Middle frontal gyrus (tissue), 1 donor: Measurements from ENCODE around the gene IL18RAP.

Experiments used
- DNase-seq: peaks from one replicate; pipeline ENCODE4 v3.0.0-alpha.2; 2015; ENCODE audit warnings: low spot score; ENCODE audit errors: extremely low spot score

Gene IL18RAP

DNA sequence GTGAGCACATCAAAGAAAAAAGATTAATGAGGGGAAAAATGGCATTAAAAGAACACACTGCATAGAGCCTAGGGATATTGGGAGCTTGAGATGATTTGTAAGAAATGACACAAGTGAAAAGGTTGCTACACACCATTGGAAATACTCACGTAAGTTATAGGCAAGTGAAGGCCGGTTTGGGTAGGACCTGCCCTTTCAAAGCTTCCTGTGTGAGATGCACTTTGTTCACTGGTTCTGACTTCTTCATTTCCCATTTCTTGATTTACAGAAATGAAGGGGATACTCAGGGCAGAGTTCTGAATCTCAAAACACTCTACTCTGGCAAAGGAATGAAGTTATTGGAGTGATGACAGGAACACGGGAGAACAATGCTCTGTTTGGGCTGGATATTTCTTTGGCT lies at the start of gene IL18RAP:
IL18RAP (plus strand) TSS at position 251 of the 400 bp plus-strand sequence; CDS start at position 369, 118 bp downstream.
- no peak for DNase-seq

DNA sequence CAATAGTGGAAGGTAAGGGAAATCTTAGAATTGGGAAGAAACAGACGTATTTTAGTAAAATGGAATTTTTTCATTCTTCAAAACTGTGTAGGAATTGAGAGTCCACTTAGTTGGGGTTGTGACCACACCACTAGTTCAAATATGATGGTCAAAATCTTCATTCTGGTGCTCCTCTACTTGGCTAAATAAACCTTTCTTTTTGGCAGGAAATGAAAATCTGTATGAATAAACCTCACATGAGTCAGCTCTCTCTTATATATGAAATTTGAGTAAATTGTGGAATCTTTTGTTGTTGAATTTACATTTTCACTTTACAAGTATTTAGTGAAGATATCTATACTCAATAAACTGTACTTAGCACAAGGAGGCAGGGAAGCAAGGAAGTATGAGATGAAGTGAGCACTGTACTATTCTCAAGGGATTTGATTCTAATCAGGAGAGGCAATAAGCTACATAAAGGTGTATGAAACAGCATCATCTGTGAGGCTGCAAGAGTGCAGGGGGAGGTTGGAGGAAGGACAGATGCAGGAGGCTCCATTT lies 46.8 kb upstream of the IL18RAP start:
- no peak for DNase-seq

DNA sequence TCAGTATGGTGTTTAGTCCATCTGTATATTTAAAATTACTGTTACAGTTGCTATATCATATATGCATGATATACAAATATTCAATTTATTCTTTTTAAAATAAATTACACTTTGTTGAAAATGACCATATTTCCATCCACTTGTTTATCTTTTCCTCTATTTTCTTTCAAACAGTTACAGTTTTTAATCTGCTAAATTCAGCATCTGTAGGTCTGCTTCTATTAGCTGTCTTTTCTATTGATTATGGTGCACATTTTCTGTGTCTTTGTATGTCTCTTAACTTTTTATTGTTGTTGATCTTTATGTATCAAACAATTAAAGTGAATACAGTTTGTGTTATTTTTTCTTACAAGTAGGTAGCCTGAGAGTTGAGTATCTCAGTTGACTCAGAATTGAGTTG lies 39.2 kb upstream of the IL18RAP start:
- no peak for DNase-seq

DNA sequence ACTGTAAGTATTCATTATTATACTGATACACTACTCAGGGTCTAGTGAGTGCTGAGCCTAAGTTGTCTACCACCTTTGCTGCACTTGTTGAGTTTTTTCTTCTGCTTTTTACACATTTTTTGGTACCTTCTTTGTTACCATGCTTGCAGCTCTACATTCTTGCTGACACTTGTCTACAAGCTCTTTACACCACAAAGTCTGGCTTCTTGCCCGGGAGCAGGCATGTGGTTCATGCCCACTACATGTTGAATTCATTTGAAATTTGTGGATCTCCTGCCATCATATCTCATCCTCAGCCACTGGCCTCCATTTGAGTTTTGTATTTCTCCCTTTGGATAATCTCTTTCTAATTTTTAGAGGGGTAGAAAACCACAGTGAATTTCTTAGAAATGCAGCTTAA lies 37.4 kb upstream of the IL18RAP start:
- DNase-seq: no peak

DNA sequence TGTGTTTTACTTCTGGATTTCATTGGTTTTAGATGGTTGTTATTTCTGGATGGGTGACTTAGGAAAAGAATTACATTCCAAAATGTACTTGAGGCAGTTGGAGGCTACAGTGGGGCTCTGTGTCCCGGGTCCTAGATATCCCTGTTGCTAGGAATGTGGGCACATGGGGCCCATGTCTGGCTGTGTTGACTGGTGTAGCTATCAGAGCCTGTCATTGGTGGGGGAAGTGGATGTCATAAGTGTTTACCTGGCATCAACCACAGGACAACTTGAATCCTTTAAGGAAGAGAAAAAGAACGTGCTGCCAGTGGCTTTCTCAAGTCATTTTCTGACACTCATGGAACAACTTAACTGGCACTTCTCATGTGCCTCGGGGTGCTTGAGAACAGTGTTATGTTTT lies 37.0 kb upstream of the IL18RAP start:
- DNase-seq: no peak

- DNase-seq: no peak
Observed at GRCh38 chr2:102386867-102387541, 36.0 kb upstream of the IL18RAP start.

DNA sequence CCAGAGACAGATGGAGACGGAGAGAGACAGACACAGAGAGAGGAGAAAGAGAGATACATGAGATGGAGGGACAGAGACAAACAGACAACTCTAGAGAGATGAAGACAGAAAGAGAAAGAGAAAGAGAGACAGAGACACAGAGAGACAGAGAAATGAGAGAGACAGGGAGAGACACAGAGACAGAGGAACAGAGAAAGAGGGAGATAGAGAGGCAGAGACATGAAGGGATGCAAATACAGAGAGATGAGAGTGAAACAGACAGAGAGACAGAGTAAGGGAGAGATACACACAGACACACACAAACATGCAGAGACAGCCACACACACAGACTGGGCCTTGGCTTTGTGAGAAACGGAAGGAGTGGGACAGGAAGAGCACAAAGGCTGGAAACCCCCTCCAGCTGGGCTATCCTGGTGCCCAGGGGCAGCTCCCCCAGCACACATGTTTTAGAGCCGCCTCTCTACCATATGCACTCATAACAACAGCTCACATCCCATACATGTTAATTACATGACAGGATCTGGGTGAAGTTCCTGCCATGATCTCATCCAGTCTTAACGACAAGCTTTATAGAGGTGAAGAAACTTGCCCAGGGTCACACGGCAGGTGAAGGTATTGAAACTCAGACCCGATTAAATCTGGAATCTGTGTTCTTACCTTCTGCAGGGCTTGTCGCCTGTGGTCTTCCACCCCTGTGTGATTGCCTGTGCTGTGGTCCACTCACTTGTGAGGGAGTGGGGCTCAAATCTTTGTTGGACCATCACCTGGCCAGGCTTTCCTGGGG lies 35.0 kb upstream of the IL18RAP start:
- no peak for DNase-seq

GRCh38 chr2:102391565-102391964 lies 31.4 kb upstream of the IL18RAP start:
- no peak for DNase-seq

- DNase-seq: no peak
Observed at GRCh38 chr2:102392096-102392495, 30.9 kb upstream of the IL18RAP start.

GRCh38 chr2:102392942-102393341 lies 30.0 kb upstream of the IL18RAP start:
- DNase-seq: no peak

- DNase-seq: no peak
Observed at GRCh38 chr2:102396012-102396411, 26.9 kb upstream of the IL18RAP start.

DNA sequence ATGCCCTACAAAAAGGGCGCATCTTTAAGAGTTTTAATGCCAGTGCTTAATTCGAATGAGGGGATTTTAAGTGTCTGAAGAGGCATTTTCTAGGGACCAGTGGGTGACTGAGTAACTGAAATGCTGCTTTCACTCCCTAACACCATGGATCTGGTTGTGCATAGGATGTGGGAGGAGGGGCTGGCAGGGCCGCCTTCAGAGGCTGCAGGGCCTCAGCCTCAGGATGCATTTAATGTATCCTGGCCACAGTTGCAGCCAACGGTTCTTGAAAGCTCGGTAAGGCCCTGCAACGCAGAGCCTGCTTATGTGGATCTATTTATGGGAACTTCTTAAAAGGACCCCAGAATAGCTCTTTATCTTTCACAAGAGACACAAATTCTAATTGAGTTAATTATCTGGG lies 25.8 kb upstream of the IL18RAP start:
- DNase-seq: no peak

DNA sequence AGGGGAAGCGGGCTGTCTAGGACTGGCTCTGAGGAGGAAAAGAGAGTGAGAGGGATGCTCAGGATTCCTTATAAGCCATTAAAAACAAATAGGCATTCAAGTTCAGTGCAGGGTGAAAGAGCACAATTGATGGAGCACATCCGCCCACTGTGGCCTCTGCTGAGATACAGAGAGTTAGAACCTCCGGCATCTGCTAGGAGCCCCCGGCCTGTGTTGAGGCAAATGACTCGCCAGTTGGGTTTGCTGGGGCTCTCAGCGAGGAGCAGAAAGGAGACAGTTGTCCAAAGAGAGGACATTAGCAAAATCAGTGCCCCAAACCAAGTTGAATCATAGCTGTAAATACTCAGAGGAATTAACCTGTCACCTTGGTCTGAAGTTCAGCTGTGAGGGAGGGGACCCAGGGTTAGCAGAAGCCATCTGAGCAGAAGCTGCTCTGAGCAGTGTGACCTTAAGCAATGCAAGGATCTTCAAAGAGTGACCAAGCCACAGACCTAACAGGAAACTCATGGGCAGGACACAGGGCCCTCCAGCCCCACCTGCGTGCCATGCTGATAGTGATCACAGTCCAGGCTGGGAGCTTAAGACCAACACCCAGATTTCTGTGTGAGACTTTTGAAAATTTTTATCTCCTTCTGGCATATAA lies 23.3 kb upstream of the IL18RAP start:
- DNase-seq: no peak

GRCh38 chr2:102401456-102401855 lies 21.5 kb upstream of the IL18RAP start:
- no peak for DNase-seq

- DNase-seq: no peak
Observed at GRCh38 chr2:102401865-102402264, 21.1 kb upstream of the IL18RAP start.

DNA sequence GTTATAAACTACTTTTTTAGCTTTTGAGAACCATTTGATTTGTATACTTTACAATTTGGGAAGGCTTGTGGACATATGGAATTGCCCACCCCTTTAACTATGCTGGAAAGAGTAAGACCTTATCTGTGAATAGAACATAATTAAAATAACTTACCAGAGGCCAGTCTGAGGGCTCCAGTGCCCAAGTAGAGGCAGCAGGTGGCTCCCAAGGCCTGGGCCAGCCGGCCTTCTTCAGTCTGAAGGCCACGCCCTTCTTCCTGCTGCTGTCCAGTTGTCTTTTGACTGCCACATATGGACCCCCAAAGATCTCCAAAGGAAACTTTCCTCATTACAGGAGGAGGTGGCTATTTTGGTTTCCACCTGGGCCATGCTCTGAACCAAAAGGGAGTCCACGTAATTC lies 12.0 kb upstream of the IL18RAP start:
- no peak for DNase-seq

GRCh38 chr2:102412199-102412598 lies 10.8 kb upstream of the IL18RAP start:
- no peak for DNase-seq

- no peak for DNase-seq
Observed at GRCh38 chr2:102417946-102418345, 5.0 kb upstream of the IL18RAP start.

DNA sequence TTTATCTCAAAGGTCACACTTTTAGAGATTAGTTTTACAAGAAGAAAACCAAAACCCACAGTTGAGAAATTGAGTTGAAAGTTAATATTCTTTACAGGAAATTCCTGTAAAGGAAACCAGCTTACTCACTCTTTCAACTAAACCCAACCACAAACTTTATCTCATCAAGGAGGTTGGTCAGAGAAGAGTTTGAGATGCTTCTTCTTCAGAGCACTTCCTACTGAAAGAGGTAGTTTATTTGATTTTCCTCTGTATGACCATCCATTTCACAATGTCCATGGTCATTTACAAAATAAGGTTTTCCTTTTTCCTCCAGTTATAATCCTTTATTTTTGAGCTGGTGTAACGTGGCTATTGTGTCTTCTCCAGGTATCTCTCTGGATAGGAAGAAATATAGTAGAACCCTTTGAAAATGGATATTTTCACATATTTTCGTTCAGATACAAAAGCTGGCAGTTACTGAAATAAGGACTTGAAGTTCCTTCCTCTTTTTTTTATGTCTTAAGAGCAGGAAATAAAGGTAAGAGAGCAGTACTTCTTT lies 4.5 kb upstream of the IL18RAP start:
- no peak for DNase-seq

DNA sequence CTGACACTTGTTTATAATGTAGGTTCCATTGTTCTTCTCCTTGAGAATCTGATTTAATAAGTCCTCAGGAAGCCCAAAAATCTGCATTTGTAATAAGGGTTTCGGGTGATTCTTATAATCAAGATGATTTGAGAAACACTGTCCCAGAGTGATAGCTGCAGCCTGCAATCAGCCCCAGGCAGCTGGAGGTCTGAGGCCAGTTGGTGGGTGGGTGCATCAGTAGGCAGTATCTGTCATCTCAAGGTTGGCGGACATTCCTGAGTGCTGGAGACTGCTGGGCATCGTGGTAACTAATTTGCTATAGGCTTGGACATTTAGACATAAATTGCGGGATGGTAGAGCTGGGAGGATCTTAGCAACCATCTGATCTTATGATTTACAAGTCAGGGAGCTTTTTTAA lies 2.7 kb upstream of the IL18RAP start:
- DNase-seq: no peak

GRCh38 chr2:102421890-102422759 lies 835 bp upstream of the IL18RAP start:
- DNase-seq: no peak
